SK-N-SH (cell line): Measurements from ENCODE around the gene MEF2B.

Experiments used
- JUND ChIP-seq: IDR thresholded peaks from 2 replicates; pipeline ENCODE4 v1.4.0; 2012
- MEF2A ChIP-seq: IDR thresholded peaks from 2 replicates; pipeline ENCODE4 v1.4.0; 2012; ENCODE audit warnings: low read depth, borderline replicate concordance
- RFX5 ChIP-seq: IDR thresholded peaks from 2 replicates; pipeline ENCODE4 v1.6.1; 2012; ENCODE audit warnings: mild to moderate bottlenecking, improper control_type of control experiment, low read length
- TF ChIP-seq, protein P1 (sequence below): fragments of 200-600 bp; sonication (generic); IDR thresholded peaks from 2 replicates; pipeline ENCODE4 v1.6.1; 2017; ENCODE audit warnings: antibody characterized with exemption, mild to moderate bottlenecking, moderate library complexity
- TF ChIP-seq, protein P2 (sequence below): IDR thresholded peaks from 2 replicates; pipeline ENCODE4 v1.6.1; 2012; ENCODE audit warnings: mild to moderate bottlenecking, low read depth, low read length, moderate library complexity
- TF ChIP-seq, protein P3 (sequence below): IDR thresholded peaks from 2 replicates; pipeline ENCODE4 v1.4.0; 2012; ENCODE audit warnings: low read depth
- TF ChIP-seq, protein P4 (sequence below): fragments of 150-350 bp; IDR thresholded peaks from 2 replicates; pipeline ENCODE4 v1.6.1; 2017; ENCODE audit warnings: antibody characterized with exemption, low read length, low read depth, borderline replicate concordance

DNA sequence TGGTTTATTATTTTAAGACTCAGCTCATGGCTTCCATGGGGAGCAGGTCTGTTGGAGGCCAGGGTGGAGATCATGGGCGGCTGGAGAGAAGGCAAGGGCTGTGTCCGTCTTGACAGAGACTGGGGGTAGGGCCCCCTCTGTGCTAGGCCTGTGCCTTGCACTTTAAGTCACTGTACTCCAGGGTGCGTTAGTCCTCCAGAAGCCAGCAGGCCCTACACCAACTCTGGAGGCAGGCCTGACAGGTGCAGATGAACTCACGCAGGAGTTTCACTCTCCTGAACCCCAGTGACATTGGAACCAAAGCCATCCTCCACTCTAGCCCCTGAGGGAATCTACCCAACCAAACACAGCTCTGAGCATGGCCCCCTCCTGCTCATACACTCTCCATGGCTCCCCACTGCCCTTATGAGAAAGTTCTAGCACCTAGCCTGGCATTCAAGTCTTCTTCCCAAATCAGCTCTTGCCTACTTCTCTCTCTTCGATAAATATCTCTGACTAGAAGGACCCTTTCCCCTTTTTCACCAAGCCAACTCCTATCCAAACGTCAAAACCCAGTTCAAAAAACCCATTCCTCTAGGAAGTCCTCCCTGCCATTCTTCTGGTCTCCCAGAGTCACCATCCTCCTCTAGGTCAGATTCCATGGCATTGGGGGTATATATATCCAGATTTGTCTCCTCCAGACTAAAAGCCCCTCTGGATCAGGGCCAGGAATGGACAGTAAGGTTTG lies 15.1 kb downstream of the MEF2B start:
- TF ChIP-seq, protein P1, sequence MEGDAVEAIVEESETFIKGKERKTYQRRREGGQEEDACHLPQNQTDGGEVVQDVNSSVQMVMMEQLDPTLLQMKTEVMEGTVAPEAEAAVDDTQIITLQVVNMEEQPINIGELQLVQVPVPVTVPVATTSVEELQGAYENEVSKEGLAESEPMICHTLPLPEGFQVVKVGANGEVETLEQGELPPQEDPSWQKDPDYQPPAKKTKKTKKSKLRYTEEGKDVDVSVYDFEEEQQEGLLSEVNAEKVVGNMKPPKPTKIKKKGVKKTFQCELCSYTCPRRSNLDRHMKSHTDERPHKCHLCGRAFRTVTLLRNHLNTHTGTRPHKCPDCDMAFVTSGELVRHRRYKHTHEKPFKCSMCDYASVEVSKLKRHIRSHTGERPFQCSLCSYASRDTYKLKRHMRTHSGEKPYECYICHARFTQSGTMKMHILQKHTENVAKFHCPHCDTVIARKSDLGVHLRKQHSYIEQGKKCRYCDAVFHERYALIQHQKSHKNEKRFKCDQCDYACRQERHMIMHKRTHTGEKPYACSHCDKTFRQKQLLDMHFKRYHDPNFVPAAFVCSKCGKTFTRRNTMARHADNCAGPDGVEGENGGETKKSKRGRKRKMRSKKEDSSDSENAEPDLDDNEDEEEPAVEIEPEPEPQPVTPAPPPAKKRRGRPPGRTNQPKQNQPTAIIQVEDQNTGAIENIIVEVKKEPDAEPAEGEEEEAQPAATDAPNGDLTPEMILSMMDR, result no peak
- TF ChIP-seq MEF2A (no peak), RFX5 (no peak), JUND (no peak)
- TF ChIP-seq, protein P2, sequence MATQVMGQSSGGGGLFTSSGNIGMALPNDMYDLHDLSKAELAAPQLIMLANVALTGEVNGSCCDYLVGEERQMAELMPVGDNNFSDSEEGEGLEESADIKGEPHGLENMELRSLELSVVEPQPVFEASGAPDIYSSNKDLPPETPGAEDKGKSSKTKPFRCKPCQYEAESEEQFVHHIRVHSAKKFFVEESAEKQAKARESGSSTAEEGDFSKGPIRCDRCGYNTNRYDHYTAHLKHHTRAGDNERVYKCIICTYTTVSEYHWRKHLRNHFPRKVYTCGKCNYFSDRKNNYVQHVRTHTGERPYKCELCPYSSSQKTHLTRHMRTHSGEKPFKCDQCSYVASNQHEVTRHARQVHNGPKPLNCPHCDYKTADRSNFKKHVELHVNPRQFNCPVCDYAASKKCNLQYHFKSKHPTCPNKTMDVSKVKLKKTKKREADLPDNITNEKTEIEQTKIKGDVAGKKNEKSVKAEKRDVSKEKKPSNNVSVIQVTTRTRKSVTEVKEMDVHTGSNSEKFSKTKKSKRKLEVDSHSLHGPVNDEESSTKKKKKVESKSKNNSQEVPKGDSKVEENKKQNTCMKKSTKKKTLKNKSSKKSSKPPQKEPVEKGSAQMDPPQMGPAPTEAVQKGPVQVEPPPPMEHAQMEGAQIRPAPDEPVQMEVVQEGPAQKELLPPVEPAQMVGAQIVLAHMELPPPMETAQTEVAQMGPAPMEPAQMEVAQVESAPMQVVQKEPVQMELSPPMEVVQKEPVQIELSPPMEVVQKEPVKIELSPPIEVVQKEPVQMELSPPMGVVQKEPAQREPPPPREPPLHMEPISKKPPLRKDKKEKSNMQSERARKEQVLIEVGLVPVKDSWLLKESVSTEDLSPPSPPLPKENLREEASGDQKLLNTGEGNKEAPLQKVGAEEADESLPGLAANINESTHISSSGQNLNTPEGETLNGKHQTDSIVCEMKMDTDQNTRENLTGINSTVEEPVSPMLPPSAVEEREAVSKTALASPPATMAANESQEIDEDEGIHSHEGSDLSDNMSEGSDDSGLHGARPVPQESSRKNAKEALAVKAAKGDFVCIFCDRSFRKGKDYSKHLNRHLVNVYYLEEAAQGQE, result no peak
- TF ChIP-seq, protein P3, sequence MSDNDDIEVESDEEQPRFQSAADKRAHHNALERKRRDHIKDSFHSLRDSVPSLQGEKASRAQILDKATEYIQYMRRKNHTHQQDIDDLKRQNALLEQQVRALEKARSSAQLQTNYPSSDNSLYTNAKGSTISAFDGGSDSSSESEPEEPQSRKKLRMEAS, result no peak
- TF ChIP-seq, protein P4, sequence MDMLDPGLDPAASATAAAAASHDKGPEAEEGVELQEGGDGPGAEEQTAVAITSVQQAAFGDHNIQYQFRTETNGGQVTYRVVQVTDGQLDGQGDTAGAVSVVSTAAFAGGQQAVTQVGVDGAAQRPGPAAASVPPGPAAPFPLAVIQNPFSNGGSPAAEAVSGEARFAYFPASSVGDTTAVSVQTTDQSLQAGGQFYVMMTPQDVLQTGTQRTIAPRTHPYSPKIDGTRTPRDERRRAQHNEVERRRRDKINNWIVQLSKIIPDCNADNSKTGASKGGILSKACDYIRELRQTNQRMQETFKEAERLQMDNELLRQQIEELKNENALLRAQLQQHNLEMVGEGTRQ, result no peak
